HG03342 (cell line): ENCODE measurements around the gene CACNA2D2.

Experiments
- ATAC-seq: cut with Tn5 transposase; IDR thresholded peaks from one replicate; pipeline ENCODE4 v1.9.1; 2021; ENCODE audit warnings: mild to moderate bottlenecking, moderate library complexity; ENCODE audit not compliant: unreplicated experiment

The CACNA2D2 gene

GRCh38 chr3:50433954-50434353 lies 69.5 kb downstream of the CACNA2D2 start:
- ATAC-seq: no peak

- ATAC-seq: no peak
Observed at GRCh38 chr3:50430950-50431435, 72.4 kb downstream of the CACNA2D2 start.

GRCh38 chr3:50430191-50430590 lies 73.2 kb downstream of the CACNA2D2 start:
- no peak for ATAC-seq

- no peak for ATAC-seq
Observed at GRCh38 chr3:50428007-50428633, 75.3 kb downstream of the CACNA2D2 start.

- ATAC-seq: no peak
Observed at GRCh38 chr3:50427217-50427616, 76.2 kb downstream of the CACNA2D2 start.

- ATAC-seq: no peak
Observed at GRCh38 chr3:50425911-50426310, 77.5 kb downstream of the CACNA2D2 start.

GRCh38 chr3:50423543-50423942 lies 79.9 kb downstream of the CACNA2D2 start:
- no peak for ATAC-seq

GRCh38 chr3:50422153-50422552 lies 81.3 kb downstream of the CACNA2D2 start:
- no peak for ATAC-seq

GRCh38 chr3:50419595-50420370 lies 83.7 kb downstream of the CACNA2D2 start:
- ATAC-seq: no peak

- ATAC-seq: no peak
Observed at GRCh38 chr3:50418850-50419249, 84.6 kb downstream of the CACNA2D2 start.

GRCh38 chr3:50417637-50418033 lies 85.8 kb downstream of the CACNA2D2 start:
- no peak for ATAC-seq

GRCh38 chr3:50416736-50417636 lies 86.4 kb downstream of the CACNA2D2 start:
- ATAC-seq: no peak

GRCh38 chr3:50415816-50416215 lies 87.6 kb downstream of the CACNA2D2 start:
- ATAC-seq: no peak

GRCh38 chr3:50415061-50415460 lies 88.4 kb downstream of the CACNA2D2 start:
- no peak for ATAC-seq

GRCh38 chr3:50414616-50415015 lies 88.8 kb downstream of the CACNA2D2 start:
- no peak for ATAC-seq

GRCh38 chr3:50412231-50412754 lies 91.1 kb downstream of the CACNA2D2 start:
- no peak for ATAC-seq

- ATAC-seq: no peak
Observed at GRCh38 chr3:50411229-50411628, 92.2 kb downstream of the CACNA2D2 start.

GRCh38 chr3:50410608-50411139 lies 92.8 kb downstream of the CACNA2D2 start:
- no peak for ATAC-seq

- ATAC-seq: no peak
Observed at GRCh38 chr3:50410185-50410584, 93.2 kb downstream of the CACNA2D2 start.

GRCh38 chr3:50408443-50408944 lies 94.9 kb downstream of the CACNA2D2 start:
- ATAC-seq: no peak

GRCh38 chr3:50406487-50406886 lies 96.9 kb downstream of the CACNA2D2 start:
- ATAC-seq: no peak
